ENCODE data around the gene PCK1. TPM values are rescaled to one million over a fixed set of nuclear protein-coding genes. Genes with fewer than 3 reads are reported as not detected.
A peak's percentile ranks its signal among the peaks of the same experiment; 100 is the strongest.

The PCK1 gene
- total and polyA plus RNA-seq, 2 of the 13 experiments (the other 11 are each of a cell fraction or from before 2014, with no cell fraction given) = 6.5 to 12.6 TPM

DNA sequence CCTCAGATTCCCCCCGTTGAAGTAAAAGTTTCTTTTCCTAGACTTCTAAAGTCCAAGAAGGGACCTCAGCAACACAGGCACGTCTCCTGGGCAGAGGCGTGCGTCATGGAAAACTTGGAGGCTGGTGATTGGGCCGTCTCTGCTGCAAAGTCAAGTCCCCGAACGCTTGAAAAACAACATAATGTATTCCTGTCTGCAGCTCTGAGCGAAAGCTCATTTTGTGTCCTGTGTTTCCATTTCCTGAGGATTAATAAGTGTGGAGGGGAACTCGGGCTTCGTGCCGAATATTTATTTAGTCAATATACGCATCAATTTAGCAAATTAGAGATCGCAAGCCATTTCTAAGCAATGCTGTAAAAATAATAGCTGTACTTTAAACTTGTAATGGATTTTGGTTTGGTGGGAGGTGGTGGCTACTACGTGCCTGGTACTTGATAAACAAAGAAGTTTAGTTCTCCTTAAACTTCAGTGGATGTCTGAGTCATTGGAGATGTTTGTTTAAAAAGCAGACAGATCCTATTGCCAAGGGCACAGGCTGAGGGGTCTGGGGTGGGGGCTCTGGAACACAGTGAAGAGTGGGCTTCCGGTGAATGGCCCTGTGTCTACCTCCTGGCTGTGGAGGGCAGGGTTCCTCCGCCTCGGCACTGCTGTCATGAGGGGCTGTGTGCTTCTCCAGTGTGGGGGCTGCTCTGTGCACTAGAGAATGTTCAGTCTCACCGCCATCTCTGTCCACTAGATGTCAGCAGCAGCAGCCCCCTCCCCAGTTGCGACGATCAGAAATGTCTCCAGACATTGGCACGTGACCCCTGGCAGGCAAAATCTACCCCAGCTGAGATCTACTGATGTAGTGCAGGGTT is 21.8 kb downstream of the PCK1 start (continued):
- TF ChIP-seq ZNF432 (CRISPR knock-in tag; IDR thresholded peaks at IDR 0.05; ENCODE audit: borderline replicate concordance) (no peak), ISL2 (CRISPR knock-in tag; IDR thresholded peaks at IDR 0.05) (no peak), SIN3B (IDR thresholded peaks at IDR 0.05; ENCODE audit: low read length) (0 out of 2 replicates have a peak, but pooled peaks have one; percentile 11), GATAD2A (CRISPR knock-in tag; IDR thresholded peaks at IDR 0.05) (peak; percentile 70), FOXO4 (CRISPR knock-in tag; conservative IDR thresholded peaks at IDR 0.05) (no peak), STAG1 (CRISPR knock-in tag; IDR thresholded peaks at IDR 0.05) (peak; percentile 67), ZNF17 (CRISPR knock-in tag; IDR thresholded peaks at IDR 0.05) (no peak), BCL3 (CRISPR knock-in tag; IDR thresholded peaks at IDR 0.05) (0 out of 2 replicates have a peak, but pooled peaks have one; percentile 35), ZNF710 (CRISPR knock-in tag; IDR thresholded peaks at IDR 0.05; ENCODE audit: borderline replicate concordance) (0 out of 2 replicates have a peak, but pooled peaks have one; percentile 33), ZFP91 (CRISPR knock-in tag; IDR thresholded peaks at IDR 0.05; ENCODE audit: borderline replicate concordance) (0 out of 2 replicates have a peak, but pooled peaks have one; percentile 15)
- TF ChIP-seq, protein P1, sequence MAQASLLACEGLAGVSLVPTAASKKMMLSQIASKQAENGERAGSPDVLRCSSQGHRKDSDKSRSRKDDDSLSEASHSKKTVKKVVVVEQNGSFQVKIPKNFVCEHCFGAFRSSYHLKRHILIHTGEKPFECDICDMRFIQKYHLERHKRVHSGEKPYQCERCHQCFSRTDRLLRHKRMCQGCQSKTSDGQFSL (CRISPR knock-in tag; IDR thresholded peaks at IDR 0.05) = no peak
- TF ChIP-seq, protein P2, sequence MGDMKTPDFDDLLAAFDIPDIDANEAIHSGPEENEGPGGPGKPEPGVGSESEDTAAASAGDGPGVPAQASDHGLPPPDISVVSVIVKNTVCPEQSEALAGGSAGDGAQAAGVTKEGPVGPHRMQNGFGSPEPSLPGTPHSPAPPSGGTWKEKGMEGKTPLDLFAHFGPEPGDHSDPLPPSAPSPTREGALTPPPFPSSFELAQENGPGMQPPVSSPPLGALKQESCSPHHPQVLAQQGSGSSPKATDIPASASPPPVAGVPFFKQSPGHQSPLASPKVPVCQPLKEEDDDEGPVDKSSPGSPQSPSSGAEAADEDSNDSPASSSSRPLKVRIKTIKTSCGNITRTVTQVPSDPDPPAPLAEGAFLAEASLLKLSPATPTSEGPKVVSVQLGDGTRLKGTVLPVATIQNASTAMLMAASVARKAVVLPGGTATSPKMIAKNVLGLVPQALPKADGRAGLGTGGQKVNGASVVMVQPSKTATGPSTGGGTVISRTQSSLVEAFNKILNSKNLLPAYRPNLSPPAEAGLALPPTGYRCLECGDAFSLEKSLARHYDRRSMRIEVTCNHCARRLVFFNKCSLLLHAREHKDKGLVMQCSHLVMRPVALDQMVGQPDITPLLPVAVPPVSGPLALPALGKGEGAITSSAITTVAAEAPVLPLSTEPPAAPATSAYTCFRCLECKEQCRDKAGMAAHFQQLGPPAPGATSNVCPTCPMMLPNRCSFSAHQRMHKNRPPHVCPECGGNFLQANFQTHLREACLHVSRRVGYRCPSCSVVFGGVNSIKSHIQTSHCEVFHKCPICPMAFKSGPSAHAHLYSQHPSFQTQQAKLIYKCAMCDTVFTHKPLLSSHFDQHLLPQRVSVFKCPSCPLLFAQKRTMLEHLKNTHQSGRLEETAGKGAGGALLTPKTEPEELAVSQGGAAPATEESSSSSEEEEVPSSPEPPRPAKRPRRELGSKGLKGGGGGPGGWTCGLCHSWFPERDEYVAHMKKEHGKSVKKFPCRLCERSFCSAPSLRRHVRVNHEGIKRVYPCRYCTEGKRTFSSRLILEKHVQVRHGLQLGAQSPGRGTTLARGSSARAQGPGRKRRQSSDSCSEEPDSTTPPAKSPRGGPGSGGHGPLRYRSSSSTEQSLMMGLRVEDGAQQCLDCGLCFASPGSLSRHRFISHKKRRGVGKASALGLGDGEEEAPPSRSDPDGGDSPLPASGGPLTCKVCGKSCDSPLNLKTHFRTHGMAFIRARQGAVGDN (CRISPR knock-in tag; IDR thresholded peaks at IDR 0.05) = peak; percentile 88
- TF ChIP-seq, protein P3, sequence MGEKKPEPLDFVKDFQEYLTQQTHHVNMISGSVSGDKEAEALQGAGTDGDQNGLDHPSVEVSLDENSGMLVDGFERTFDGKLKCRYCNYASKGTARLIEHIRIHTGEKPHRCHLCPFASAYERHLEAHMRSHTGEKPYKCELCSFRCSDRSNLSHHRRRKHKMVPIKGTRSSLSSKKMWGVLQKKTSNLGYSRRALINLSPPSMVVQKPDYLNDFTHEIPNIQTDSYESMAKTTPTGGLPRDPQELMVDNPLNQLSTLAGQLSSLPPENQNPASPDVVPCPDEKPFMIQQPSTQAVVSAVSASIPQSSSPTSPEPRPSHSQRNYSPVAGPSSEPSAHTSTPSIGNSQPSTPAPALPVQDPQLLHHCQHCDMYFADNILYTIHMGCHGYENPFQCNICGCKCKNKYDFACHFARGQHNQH (CRISPR knock-in tag; IDR thresholded peaks at IDR 0.05) = peak; percentile 79
